ENCODE measurements around the gene RAD51B. TPM values are rescaled to one million over a fixed set of nuclear protein-coding genes. Genes with fewer than 3 reads are reported as not detected.

Gene RAD51B
- total and polyA plus RNA-seq, 2 donors (not counting 1 experiment from before 2014, with no cell fraction given): 4.6 to 16.3 TPM

DNA sequence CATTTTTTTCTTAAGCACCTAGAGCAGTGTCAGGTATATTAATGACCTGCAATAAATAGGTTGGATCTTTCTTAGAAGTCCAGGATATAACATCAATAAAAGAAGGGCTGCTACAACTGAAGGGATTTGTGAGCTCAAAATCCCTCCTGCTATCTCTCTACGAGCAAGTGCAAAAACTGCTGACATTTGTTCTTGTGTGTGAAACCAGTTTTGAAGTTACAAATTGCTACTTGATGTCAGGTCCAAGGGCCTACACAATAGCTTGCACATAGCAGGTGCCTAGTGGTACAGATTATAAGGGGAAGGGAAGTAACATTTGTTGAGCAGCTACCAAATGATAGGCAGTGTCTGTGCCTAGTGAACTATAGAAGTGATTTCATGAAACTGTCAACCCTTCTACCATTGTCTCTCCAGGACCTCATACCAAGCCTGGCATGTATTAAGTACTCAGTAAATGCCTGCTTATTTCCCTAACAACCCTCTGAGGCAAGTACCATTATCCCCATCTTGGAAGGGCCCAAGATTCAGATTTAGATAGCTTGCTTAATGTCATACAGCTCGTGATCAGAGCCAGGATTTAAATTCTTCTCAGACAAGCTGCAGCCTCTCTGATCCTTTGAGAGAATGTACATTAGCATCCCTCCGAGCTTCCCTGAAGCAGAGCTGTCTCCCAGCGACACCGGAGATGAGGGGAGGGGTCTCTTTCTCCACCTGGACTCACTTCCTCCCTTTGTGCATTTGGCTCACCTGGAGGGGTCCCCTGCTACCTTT lies 673.0 kb downstream of the RAD51B start:
- no peak for TF ChIP-seq EZH2 (IDR thresholded peaks at IDR 0.05; ENCODE audit: low read length, missing control alignments)
- no peak for TF ChIP-seq CTCF (conservative IDR thresholded peaks at IDR 0.05 in 1 of 2, IDR thresholded peaks at IDR 0.05 in 1 of 2; ENCODE audit: low read depth in 1 of 2, low read length in 2 of 2)
- Histone ChIP-seq H3K27ac (ENCODE audit: insufficient read depth, low read length) (no peak overlapping the region), H3K27me3 (ENCODE audit: control insufficient read depth, insufficient read depth, low read length) (no peaks in the 10 kb centered on the region), H3K79me2 (ENCODE audit: control insufficient read depth, insufficient read depth, low read length) (no peaks in the 10 kb centered on the region), H3K4me1 (ENCODE audit: control insufficient read depth, extremely low read depth, insufficient read depth, low read length) (no peaks in the 10 kb centered on the region), H3K4me3 (replicated peaks in 1 of 4; ENCODE audit: control extremely low read depth in 1 of 4, insufficient read depth in 1 of 4, low read depth in 3 of 4, low read length in 4 of 4) (no peak overlapping the region), H3K4me2 (ENCODE audit: extremely low read depth, insufficient read depth, low read length) (no peak overlapping the region), H3K36me3 (ENCODE audit: control insufficient read depth, insufficient read depth, low read length) (no peaks in the 10 kb centered on the region), H4K20me1 (ENCODE audit: control insufficient read depth, extremely low read depth, insufficient read depth, low read length) (no peaks in the 10 kb centered on the region), H3K9ac (ENCODE audit: insufficient read depth, low read length) (no peak overlapping the region), H2AFZ (ENCODE audit: low read length) (no peak overlapping the region), H3K9me3 (ENCODE audit: control insufficient read depth, insufficient read depth, low read depth, low read length) (no peaks in the 10 kb centered on the region)
- no peak for DNase-seq (ENCODE audit: low read depth in 2 of 2)

GRCh38 chr14:68493152-68493911 lies 673.8 kb downstream of the RAD51B start:
- DNase-seq (ENCODE audit: low read depth in 2 of 2): no peak
- no peak overlapping the region for H3K4me2 ChIP-seq (ENCODE audit: extremely low read depth, insufficient read depth, low read length)
- H3K9ac ChIP-seq (ENCODE audit: insufficient read depth, low read length): no peak overlapping the region
- H3K79me2 ChIP-seq (ENCODE audit: control insufficient read depth, insufficient read depth, low read length): no peaks in the 10 kb centered on the region
- no peak for TF ChIP-seq CTCF (conservative IDR thresholded peaks at IDR 0.05 in 1 of 2, IDR thresholded peaks at IDR 0.05 in 1 of 2; ENCODE audit: low read depth in 1 of 2, low read length in 2 of 2)
- no peak for TF ChIP-seq EZH2 (IDR thresholded peaks at IDR 0.05; ENCODE audit: low read length, missing control alignments)
- H3K4me1 ChIP-seq (ENCODE audit: control insufficient read depth, extremely low read depth, insufficient read depth, low read length): no peaks in the 10 kb centered on the region
- no peaks in the 10 kb centered on the region for H4K20me1 ChIP-seq (ENCODE audit: control insufficient read depth, extremely low read depth, insufficient read depth, low read length)
- no peak overlapping the region for H3K4me3 ChIP-seq (replicated peaks in 1 of 4; ENCODE audit: control extremely low read depth in 1 of 4, insufficient read depth in 1 of 4, low read depth in 3 of 4, low read length in 4 of 4)
- H3K9me3 ChIP-seq (ENCODE audit: control insufficient read depth, insufficient read depth, low read depth, low read length): no peaks in the 10 kb centered on the region
- no peak overlapping the region for H2AFZ ChIP-seq (ENCODE audit: low read length)
- H3K27ac ChIP-seq (ENCODE audit: insufficient read depth, low read length): no peak overlapping the region
- no peaks in the 10 kb centered on the region for H3K36me3 ChIP-seq (ENCODE audit: control insufficient read depth, insufficient read depth, low read length)
- no peaks in the 10 kb centered on the region for H3K27me3 ChIP-seq (ENCODE audit: control insufficient read depth, insufficient read depth, low read length)
